SKM-1 (cell line): ENCODE data around the gene SHISA6.
"Not testable (repeated sequence)": the region's sequence is repeated elsewhere in the genome, so short reads cannot be mapped to it uniquely, and the experiment has no call there.

Experiments used
- DNase-seq: peaks from one replicate; lab custom pipeline; 2025; ENCODE audit not compliant: unreplicated experiment; lab: John Stamatoyannopoulos, UW

SHISA6 gene

DNA sequence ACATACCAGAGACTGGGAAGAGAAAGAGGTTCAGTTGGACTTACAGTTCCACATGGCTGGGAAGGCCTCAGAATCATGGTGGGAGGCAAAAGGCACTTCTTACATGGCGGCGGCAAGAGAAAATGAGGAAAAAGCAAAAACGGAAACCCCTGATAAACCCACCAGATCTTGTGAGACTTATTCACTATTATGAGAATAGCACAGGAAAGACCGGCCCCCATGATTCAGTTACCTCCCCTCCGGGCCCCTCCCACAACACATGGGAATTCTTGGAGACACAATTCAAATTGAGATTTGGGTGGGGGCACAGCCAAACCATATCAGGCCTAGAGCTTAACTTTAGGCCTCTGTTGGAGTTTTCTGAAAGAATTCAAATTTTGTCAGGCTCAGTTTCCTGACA lies 60.9 kb downstream of the SHISA6 start:
- DNase-seq = not testable (repeated sequence)

DNA sequence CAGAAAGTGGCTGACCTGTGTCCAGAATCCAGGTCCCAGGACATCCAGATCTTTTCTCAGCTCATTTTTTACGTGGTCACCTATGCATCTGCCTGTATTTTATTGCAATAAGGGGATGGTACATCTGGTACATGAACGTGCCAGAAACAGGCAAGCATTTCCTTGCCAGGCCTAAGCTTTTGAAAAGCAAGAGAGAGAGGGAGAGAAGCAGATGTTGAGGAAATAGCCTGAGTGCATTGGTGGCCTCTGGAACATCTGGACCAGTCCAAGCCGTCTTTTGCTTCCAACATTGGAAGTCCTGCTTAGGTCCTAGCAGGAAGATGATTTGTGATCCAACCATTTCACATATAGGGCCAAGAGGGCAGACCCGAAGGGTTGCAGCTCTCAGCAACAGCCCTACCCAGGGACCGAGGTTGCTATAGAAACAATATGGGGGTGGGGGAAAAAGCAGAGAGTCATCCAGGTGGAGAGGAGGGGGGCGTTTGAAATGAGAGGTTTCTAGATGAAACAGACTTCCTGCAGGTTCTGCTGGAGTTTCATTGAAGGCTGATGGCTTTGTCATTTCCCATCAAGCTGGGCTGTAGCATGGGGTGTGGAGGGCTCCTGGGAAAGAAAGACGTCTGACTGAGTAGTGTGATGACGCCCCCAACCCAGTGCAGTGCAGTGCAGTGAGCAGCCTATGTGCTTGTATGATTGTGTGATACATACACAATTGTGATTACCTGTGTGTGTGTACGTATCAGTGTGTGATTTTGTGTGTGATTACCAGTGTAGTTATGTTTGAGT lies 61.6 kb downstream of the SHISA6 start:
- DNase-seq = no peak

DNA sequence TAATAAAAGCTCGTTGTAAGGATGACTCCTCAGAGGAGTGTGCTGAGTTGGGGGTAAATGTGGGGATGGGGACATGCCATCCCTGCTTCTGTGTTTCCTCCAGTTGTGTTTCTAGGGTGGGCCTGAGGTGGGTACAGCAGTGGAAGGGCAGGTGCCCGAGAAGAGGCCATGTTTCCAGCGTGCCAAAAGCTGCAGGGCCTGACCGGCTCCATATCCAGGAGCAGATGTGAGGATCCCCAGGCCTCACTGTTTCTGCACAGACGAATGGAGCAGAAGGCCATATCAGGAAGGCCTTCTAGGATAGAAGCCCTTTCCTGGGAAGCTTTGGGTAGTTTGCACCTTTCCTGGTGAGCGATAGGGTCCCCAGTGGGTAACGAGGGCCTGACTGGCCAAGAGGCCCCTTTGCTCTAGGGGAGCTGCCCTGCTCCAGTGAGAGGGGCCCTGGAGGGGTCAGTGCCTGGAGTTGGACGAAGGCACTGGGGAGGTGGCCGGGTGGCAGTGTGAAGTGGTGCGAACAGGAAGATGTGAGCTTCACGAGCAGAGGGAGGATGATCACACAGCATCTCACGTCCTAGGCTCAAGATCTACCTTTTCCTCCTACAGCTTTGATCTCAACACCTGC lies 62.9 kb downstream of the SHISA6 start:
- no peak for DNase-seq

DNA sequence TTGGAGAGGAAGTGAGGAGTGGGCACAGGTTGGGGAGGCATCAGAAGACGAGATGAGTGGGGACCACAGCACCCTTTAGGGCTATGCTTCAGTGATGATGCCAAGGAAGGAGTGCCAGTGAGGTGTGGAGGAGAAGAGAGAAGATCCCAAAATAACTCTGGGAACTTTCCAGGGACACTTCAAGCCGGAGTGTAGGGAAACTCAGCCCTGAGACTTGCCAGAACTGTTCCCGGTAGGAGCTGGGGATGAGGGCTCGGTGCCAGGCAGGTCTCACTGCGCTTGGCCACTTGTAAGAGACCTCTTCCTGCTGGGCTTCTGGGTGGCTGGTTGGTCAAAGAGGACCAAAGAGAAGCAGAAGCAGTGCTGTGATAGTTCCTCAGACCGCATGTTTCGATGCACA lies 63.6 kb downstream of the SHISA6 start:
- no peak for DNase-seq

GRCh38 chr17:11305524-11305923 lies 64.5 kb downstream of the SHISA6 start:
- no peak for DNase-seq

DNA sequence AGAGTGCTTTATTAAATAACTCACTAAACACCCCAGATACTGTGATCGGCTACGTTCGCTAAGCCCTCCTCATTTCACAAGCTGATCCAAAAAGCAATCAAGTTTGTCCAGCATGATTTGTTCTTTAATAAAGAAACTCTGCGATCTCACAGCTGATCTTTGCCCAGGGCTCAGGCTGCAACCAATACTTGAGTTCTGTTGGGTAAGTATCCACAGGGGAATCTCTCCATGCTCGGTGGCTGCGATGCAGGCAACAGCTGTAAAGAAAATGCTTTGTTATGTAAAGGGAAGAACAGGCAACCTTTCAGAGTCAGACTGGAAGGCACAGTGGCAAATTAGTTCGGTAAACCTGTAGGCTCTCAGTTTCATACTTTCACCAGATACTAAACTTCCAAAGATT lies 67.5 kb downstream of the SHISA6 start:
- DNase-seq = no peak

DNA sequence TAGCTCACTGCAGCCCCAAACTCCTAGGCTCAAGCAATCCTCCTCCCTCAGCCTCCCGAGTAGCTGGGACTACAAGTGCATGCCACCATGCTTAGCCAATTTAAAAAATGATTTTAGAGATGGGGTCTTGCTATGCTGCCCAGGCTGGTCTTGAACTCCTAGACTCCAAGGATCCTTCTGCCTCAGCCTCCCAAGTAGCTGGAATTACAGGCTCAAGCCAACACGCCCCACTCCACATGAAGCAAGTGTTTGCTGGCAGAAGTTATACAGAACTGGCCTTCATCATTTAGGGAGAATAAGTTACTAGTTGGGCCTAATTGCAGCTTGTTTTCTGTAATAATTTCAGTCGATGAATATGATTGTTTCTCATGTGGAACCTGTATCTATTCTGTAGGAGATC lies 68.0 kb downstream of the SHISA6 start:
- no peak for DNase-seq

GRCh38 chr17:11309850-11310249 lies 68.8 kb downstream of the SHISA6 start:
- no peak for DNase-seq

DNA sequence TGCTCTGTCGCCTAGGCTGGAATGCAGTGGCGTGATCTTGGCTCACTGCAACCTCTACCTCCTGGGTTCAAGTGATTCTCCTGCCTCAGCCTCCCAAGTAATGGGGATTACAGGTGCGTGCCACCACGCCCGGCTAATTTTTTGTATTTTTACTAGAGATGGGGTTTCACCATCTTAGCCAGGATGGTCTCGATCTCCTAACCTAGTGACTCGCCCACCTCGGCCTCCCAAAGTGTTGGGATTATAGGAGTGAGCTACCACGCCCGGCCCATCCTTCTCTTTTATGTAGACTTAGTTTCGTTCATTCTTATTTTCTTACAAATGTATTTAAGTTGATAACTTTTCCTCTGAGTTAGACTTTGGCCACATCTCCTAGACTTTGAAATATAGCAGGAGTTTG lies 75.4 kb downstream of the SHISA6 start:
- not testable (repeated sequence) for DNase-seq

GRCh38 chr17:11318207-11318606 lies 77.2 kb downstream of the SHISA6 start:
- DNase-seq = no peak

- DNase-seq = no peak
These were observed 78.9 kb downstream of the SHISA6 start for GRCh38 chr17:11319894-11320293.

GRCh38 chr17:11324021-11324420 lies 83.0 kb downstream of the SHISA6 start:
- no peak for DNase-seq

- DNase-seq = no peak
These were observed 83.9 kb downstream of the SHISA6 start for GRCh38 chr17:11324846-11325420.

- no peak for DNase-seq
These were observed 85.5 kb downstream of the SHISA6 start for GRCh38 chr17:11326492-11326891.

DNA sequence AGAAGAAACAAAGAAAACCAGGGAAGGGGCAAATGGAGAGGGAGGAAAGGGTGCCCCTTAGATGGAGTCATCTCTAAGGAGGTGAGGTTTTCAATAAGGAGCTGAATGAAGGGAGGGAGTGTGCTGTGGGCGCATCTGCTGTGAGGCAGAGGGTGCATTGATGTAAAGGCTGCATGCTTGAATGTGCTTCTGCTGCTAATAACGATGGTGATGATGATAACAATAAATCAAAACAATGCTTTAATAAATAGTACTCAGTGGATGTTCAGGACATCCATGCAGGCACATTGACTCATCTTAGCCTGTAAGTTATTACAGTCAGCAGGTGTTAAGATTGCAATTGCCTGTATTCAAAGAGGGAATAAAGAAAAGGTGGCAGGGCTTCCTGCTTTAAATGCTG lies 87.8 kb downstream of the SHISA6 start:
- no peak for DNase-seq

DNA sequence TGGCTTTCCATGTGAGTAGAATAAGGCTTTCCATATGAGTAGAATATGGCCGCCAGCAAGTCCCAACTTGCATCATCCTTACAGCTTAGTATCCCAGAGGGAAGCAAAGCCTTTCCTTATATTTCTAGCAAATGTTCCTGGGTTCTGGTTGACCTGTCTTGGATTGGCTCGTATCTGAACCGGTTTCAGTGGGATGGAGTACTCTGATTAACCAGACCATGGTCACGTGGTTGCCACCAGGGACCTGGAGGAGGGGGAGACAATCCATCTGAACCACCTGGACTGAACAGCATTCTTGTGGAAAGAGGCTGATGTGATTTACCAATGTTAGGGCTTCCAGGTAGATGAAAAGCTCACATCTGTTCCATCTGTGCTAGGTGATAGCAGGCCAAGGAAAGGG lies 89.0 kb downstream of the SHISA6 start:
- no peak for DNase-seq

DNA sequence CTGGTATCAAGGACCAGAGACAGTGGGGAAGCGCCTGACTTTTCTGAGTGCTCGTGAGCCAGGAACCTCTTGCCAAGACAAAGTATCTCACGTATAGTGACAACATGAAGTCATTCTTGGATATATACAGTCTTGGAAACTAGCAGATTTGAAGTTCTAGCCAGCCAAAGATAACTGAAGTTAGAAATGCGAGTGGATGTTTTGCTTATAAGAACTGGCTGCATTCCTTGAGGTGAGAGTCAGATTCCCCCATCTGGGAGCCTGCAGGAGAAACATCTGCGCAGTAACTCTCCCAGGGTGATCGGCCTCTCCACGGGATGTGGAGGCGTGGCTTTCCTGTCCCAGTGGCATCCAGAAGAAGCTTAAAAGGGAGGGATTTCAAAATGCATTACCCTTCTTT lies 89.8 kb downstream of the SHISA6 start:
- no peak for DNase-seq

DNA sequence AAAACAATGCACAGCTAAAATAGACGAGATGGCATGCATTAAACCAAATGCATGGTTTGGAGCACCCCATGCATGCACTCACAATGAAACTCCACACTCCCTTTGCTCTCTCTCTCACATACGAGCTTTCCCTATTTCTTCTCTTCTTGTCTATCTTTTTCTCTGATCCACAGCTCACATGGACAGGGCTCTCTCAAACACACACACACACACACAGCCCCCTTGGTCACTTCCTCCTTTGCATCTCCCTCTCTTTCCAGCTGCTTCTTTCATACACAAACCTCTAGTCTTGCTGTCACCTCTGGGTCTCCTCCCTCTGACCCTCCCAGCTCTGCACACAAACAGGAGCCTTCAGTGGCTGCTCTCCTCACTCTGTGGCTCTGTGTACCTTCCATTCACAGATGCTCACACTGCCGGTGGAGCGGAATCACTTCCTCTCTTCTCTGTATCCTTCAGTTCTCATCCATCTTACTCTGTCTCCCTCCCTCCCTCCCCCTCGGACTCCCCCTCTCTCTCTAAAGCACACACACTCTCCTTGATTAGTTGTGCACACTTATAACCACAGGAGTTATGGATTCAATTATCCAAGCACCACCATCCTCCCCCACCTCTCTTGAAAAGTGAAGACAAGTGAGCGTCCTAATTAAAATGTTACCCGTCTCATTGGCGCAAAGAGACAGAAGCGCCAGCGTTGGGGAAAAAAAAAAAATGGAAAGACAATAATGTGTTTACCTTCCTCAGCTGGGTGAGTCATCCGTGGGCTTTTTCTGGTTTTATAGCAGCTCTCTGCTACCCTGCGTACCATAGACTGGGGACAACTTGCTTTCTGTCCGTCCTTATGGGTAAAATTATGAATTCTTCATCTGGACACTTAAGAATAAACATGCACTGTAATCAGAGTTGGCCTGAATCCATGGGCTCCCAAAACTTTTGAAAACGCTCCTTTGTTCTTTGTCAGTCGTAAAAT lies 90.8 kb downstream of the SHISA6 start:
- DNase-seq = no peak

DNA sequence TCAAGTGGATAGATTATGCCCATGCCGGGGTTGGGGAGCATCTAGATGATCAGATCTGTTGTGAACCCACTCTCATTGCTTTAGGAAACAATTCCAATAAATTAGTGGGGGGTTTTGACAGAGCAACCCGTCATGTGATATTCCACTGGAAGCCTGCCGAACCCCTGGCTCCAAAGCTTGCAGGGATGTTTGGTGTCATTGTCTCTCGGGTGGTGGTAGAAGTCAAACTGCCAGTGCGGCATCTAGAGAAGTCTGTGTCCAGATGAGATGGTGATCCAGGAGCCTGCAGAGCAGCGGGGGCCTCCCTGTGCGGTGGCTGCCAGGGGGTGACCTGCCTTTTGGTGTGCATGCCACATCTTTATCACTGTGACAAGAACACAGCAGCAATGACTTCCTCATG lies 91.7 kb downstream of the SHISA6 start:
- DNase-seq = no peak

DNA sequence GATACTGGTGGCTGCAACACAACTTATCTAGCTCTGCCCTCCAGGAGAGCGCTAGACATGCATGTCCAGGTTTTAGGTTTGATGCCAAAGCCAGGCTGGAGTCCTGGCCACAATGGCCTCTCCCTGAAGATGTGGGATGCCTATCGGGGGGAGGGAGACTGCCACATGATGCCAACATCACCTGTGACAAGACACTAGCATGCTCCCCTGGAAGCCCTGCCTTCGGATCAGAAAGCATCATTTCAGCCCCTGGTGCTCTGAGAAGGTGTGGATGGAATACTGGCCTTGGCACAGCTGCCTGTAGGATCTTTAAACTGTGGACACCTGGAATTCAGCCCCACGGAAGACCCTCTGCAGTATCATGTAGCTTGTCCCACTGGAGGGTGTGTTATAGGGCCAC lies 93.5 kb downstream of the SHISA6 start:
- no peak for DNase-seq

DNA sequence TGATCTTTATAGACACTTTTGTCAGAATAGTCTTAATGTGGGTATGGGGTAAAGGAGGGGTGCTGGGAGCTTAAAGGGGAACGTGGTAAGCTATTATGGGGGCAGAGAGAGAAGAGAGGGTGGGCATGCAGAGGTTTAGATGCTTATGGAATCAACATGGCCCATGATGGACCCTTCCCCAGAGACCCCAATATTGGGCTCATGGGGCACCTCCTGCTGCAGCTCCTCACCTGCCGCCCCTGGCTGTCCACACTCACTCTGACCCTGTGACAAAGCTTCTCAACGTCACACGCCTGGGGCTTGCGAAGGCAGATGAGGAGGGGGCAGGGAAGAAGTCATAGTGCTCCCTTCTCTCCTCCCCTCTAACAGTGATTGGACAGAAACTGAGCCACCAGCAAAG lies 95.3 kb downstream of the SHISA6 start:
- DNase-seq = no peak
